HG02981 (cell line): Measurements from ENCODE around the gene VOPP1.
A peak's percentile ranks its signal among the peaks of the same experiment; 100 is the strongest.
"Not testable (repeated sequence)": the region's sequence is repeated elsewhere in the genome, so short reads cannot be mapped to it uniquely, and the experiment has no call there.

Source experiments
- ATAC-seq: cut with Tn5 transposase; IDR thresholded peaks from one replicate; pipeline ENCODE4 v1.9.1; 2021; ENCODE audit warnings: mild to moderate bottlenecking, moderate library complexity; ENCODE audit not compliant: unreplicated experiment

VOPP1 gene

DNA sequence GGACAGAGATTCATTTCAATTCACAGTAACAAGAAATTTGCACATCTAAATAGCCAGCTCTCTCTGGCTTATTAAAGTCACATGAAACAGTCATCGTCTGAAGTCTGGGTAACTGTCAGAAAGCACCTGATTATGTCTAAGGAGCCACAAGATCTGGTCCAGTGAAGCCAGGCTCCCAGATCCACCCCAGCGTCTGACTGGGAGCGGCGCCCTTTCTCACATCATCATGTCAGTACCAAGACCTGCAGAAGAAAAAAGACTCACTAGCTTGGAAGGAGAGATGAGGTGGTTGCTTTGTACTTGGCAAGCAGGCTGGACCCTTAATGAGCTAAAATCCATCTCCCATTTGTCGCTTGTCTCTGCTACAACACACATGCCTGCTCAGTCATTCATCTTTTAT is 58.4 kb downstream of the VOPP1 start:
- no peak for ATAC-seq

DNA sequence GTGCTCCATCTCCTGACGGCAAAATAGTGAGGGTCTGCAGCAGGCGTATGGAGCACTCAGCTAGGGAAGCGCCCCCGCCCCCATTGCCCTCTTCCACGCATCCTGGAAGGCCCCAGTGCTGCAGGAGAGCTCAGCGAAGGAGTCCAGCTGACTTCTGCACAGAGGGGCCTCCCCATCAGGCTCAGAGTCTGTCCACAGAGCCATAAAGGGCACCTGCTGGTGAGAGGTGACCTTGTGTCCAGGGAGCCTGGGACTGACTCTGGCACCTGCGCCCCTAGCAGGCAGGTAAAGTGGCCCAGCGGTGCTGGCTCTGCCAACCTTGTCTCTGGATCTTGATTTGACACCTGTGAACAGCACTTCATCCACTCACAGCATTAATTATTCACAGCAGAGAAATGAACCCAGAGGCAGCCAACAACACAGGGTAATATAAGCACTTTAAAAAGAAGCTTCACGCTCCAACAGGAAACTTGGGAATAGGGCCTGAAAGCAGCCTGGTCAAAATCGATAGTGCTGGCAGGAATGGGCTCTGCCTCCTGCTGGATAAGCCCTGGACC is 59.6 kb downstream of the VOPP1 start:
- ATAC-seq = no peak

DNA sequence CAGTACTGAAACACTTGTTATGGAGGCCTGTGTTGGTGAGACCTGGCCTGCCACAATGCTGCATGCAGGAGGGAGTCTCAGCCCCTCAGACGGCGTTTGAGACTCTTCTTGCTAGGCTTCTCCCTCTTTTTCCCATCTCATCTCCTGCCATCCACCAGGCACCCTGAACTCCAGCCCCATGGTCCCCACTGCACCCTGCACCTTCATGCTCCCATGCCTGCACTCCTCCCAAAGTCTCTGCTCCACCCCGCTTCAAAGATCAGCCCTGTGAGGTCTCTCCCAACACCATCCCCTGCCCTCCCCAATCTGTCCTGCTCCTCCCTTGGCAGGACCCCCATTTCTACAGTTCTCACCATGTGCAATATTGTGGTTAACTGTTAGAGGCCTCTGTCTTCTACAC is 61.7 kb downstream of the VOPP1 start:
- ATAC-seq = peak; percentile 41

DNA sequence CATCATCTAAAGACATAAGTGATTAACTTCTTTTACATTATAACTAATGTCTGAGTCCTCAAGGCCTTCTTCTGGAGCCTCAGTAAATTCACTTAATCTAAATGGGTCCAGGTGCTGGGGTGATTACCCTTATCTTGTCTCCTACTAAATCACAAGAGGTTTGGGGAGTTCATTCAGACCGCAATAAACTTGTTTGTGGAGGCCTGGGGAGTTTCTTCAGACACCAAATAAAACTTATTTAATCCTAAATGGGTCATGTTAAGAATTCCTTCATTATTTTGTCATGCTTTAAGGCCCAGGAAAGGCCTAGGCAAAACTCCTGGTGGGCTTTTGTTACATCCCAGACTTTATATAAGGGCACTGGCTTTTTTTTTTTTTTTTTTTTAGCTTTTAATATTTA is 62.1 kb downstream of the VOPP1 start:
- not testable (repeated sequence) for ATAC-seq

DNA sequence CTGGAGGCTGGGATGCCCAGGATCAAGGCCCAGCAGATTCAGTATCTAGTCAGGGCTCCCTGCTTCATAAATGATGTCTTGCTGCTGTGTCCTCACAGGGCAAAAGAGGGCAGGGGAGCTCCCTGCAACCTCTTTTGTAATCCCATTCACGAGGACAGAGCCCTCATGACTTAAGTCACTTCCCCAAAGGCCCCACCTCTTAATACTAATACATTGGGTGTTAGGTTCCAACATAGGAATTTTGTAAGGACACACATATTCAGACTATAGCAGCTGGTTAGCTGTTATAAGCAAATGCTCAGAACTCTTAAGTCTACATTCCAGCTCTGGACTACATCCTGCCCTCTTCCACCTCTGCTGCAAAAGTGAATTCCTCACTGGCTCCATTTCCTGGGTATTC is 63.0 kb downstream of the VOPP1 start:
- no peak for ATAC-seq

DNA sequence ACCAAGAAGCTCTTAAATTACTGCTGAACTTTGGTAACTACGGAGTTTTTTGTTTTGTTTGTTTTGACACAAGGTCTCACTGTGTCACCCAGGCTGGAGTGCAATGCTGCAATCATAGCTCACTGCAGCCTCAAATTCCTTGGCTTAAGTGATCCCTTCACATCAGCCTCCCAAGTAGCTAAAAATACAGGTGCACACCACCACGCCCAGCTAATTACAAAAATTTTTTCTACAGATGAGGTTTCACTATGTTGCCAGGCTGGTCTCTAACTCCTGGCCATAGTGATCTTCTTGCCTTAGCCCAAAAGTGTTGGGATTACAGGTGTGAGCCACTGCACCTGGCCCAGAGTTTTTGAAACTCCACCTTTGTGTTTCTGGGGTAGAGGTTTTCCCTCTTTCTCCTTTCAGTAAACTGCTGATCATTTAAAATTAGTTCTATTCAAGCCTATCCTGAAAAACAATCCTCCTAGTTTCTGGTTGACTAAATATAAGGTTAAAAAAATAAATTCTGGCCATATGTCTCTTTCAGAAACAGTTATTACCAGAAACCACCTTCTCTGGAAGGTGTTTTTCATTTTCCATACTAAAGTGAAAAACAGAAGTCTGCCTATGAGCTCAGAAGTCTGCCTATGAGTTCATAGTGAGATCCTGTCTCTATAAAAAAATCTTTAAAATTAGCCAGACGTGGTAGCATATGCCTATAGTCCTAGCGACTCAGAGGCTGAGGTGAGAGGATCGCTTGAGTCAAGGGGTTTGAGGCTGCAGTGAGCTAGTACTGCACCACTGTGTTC is 63.9 kb downstream of the VOPP1 start:
- ATAC-seq = no peak

DNA sequence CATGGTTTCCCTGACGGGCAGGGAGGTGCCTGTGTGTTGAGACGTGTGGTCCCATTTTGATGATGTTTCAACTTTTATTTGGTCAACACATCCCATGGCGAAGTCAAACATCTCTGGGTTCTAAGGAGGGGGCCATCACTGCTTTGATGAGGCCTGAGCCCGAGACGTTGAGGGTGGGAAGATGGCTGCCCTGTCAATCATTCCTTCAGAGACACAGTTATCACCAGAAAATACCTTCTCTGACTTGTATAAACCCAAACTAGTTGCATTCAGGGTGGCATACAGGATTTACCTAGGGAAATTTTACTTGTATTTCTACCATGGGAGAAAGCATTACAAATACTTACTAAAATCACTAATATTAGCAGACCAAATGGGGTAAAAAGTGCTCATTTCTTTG is 64.6 kb downstream of the VOPP1 start:
- no peak for ATAC-seq

DNA sequence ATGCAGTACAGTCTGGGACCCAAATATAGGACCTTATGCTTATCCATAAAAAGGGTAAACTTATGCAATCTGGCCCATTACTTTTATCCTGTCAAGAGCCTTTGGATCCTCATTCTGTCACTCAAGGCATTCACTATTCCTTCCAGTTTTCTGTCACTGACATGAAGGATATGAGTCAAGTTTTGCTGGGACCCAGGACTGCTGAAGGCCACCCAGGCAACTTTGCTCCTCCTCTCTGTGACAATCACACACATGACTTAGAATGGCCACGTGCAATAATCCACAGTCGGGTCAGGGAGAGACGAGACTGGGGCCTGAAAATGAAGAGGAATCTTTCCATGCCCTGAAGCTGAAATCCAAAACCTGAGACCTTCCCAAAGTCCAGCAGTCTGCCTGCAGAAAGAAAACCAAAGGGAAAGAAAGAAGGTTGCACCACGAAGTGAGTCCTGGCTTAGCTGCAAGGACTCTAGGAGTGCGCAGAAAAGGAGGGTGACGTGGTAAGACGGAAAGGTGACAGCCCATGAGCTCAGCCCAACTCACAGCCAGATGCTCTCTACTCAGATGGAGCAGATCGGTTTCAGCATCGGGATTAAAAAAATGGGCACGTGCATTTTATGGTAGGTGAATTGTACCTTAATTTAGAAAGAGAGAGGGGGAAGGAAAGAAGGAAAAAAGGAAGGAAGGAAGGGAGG is 67.2 kb downstream of the VOPP1 start:
- ATAC-seq = no peak

DNA sequence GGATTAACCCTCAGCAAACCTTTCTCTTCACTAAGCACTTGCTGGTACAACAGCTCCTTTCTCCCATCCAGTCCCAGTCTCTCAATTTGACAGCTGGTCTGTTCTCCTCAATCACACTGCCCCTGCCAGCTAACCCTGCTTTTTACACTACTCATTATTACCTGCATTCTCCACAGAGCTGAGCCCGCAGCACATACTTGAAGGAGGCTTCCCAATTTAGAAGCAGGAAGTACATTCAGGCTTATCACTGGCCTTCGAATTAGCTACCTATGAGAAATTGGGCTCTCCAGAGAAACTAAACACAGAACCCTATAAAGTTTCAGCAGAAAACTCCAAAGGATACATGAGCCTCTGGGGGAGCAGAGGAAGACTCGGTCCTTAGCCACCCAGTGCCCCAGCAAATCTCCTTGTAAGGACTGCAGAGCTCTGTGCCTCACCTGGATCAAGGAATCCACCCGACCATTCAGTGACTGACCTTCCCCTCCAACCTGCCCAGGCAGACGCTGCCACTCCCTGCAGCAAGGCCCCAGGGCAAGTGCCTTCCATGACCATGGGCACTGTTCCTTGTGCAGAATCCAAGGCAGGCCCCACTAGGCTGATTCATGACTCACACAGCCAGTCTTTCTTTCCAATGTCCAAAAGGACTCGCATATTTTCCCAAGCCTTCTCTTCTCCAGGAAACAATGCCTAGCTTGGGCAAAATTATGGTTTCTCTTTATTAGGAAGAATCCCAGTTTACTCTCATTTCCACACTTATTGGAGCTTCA is 68.0 kb downstream of the VOPP1 start:
- no peak for ATAC-seq

DNA sequence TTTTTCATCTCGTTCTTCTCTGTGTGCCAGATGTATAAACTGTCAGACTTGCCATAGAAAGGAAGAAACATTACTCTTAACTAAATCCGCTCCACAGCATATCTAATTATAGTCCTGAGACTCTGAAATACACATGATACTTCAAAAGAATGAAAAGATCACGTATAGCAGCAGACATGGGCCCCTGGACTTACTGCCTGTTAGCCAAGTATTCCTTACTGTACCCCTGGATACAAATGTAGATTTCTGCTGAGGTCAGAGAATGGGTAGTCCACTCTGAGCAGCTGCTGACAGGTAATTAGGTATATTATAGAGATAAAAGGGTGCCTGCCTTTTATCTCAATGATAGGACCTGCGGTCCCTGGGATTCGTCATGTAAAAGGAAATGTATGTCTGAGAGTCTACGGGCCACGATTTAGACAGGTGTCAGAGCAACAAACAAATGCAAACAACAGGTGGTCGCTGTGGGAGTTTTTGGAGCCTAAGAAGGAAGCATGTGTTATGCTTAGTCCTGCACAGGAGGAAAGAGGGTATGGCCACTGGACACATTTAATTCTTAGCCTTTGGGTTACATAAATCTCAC is 69.4 kb downstream of the VOPP1 start:
- no peak for ATAC-seq

DNA sequence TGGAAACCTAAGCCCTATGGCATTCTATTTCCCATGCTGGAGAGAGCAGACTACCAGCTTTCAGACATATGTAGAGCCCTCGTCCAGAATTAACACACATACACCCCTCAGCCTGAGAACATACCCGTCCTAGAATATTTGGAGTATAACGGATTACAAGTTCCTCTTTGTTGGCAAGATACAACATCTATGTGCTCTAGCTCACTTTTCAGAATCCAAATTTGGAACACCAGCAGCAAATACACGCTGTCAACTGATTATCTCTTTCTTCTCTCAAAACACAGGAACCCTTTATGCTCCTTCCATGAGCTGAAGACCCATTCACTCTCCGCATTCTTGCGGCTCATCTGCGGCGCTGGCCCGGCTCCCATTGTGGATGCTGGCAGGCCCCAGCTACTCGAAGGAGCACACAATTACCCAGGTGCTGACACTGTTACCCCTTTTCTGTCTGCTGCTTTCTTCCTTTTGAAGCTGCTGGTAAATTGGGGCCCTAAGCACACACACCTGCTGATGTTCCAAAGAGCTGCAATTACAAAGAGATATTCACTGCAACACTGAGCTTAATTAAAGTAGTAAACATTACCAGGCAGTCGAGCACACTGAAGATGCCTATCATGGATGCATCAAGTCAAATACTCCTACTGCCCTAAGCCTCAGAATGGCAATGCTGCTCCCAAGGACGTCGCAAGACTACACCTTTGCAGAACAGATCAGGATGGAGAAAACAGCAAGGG is 70.0 kb downstream of the VOPP1 start:
- no peak for ATAC-seq

DNA sequence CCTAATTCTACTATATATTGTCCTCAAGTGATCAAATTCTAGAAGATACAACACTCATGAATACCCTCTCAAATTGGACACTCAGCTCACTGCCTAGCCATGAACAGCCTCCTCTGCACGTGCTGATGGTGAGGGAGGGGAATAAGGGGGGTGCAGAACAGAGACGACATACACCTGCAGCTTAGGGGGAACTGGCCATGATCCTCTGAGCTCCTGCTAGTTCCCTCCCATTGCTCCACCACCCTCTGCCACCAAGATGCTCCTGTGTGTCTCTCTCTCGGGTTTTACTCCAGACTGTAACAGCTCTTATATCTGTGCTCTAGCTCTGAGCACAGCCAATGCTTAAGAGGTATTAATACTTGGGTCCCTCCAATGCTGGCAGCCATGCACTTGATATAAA is 70.7 kb downstream of the VOPP1 start:
- ATAC-seq = no peak

DNA sequence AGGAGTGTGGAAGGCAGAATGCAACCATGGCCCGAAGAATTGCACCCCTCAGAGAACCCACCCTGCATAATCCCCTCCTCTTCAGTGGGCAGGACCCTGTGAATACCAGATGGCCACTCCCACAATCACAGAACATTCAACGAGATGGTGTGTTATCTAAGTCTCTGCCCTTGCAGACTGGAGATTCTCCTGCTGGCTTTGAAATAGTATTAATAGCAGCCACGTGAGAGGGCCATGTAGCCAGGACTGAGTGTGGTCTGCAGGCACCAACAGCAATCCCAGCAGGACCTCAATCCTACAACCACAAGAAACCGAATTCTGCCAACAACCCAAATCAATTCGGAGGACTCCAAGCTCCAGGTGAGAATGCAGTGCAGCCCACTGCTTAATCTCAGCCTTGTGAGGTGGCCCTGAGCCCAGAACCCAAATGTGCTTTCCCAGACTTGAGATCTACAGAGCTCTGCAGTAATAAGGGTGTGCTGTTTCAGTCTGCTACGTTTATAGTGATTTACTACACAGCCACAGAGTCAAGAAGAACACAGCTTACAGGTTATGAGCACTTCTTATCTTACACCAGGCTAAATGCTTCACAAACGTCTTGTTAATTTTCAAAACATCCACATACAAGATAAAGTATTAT is 72.1 kb downstream of the VOPP1 start:
- no peak for ATAC-seq

DNA sequence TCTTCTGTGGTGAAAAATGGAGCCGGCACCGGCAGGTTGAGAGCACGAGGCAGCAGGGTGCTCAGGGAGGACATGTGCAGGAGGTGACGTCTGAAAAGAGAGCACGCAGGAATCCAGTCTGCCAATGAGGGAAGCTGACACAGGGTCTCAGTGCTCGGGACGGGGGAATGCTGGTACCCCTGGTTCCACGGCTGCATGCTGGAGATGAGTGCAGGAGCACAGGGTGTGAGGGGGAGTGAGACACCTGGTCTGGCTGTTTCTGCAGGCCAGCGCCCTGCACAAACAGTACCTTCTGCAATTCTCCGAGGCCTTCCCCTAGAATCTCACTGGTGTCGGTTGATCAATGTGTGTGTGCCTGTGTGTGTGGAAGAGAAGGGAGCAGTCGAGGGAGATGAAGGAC is 72.7 kb downstream of the VOPP1 start:
- no peak for ATAC-seq

DNA sequence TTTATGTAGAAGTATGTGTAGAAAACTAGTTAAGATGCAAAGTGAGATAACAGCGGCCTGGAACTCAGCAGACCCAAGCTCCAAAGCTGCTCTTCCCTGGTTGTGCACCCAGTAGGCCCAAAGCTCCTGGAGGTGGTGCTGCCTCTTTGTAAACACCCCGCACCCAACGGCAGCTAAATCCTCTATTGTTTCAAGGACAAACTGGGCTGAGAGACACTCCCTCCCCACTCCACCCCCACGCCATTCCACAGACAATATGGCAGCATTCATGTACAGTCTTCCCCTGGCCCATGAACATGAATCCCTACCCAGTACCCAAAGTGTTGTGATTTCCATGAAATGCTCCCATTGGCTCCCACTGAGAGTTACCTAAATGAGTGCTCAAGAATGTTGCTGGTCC is 73.5 kb downstream of the VOPP1 start:
- ATAC-seq = no peak

DNA sequence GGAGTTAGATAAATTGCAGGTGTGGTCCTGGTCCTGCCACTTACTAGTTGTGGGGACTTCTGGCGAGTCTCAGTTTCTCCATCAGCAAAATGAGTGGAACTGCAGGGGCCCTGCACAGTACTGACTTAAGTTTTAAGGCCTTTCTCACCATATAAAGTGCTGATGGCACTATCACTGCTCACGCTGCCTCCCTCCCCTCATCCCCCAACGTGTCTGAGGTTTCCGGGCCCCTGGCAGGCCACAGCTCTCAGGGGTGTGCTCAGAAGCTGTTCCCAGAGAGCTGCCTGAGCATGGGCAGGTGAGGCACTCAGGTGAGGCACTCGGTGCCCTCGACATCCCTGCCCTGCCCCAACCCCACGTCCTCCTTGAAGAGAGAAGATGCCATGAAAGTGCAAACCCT is 74.2 kb downstream of the VOPP1 start:
- ATAC-seq = no peak

DNA sequence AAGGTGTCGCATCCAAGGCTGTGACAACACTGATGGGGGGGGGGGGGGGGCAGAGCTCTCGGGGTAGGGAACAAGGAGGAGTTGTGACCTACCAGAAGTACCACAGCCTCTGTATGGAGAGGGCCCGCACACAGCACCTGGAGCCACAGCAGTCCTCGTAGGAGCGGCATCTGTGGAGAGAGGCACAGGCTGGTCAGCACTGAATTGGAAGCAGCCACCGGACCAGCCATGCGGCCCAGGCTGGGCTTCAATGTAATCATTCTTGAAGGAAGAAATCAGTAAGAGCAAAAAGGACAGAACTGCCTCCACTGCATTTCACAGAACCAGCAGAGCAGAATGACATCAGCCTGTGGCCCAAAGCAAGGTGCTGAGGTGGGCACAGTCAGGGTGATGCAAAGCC is 74.8 kb downstream of the VOPP1 start:
- ATAC-seq = no peak

DNA sequence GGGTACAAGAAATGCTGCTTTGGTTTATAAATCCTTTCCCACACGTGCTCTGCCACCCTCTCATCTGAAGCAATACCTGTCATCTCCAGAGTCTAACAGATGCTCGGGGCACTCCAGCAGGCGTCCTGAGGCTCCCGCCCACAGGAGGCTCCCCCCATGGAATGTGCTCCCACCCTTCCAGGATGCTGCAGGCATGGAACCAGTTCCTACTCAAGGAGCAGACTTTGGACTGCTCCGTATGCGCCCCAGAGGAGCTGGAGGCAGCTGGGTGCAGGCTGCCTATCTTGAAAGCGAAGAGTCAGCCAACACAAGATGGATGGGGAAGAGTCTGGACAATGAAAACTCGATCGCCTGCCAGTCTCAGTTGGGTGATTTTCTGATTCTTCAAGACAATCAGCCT is 75.4 kb downstream of the VOPP1 start:
- ATAC-seq = no peak

DNA sequence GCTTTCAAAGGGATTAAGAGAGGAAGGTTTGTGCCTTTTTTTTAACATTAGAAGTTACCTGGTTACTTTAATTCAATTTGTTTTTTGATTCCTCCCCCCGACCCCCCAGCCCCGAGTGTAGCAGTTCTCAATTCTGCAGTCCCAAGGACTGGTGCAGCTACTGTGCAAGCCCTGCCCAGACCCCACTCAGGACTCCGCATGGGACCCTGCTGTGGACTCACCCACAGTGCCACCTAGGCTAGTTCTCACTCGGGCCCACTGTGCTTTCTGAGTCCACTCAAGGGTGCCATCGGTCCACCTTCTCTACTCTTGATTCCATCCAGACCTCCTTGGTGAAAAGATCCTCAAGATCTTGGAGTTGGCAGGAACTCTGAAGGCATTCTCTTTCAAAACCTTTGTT is 77.4 kb downstream of the VOPP1 start:
- no peak for ATAC-seq

DNA sequence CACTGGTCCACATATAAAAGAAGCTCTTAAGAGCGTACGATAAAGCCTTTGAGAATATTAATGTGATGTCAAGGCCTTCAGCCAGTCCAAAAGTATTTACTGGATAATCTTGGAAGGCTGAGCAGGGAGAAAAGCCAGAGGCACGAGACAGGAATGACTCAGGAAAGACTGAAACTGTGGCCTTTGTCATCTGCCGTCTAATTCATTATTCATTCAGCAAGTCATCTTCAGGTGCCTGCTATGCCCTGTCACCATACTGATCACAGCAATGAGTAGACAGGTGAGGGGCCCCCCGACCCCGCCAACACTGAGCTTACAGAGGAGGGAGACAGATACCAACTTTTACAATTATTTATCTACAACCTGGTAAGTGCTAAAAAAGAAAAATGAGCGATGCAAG is 78.9 kb downstream of the VOPP1 start:
- ATAC-seq = no peak
